ENCODE data around the gene USP36.

DNA sequence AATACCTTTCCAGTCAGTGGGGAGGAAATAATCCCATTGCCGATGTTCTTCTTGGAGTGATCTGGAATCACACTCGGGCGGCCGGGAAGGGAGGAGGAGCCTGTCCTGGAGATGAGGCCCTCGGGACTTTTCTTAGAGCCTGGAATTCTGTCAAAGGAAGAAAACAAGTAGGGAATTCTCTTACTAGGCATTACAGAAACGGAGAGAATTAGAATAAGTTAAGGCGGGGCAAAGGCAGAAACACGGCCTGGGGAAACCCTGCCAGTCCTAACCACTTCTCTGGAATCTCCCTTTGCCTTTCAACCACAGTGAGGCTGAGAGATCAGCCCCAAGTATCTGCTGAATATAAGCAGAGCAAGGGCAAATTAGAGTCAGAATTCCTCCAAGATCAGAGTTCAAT is 27.8 kb downstream of the USP36 start:
- TF ChIP-seq CTCF (IDR thresholded peaks at IDR 0.05; ENCODE audit: low read depth, low read length, missing input control) (no peak), FOXA1 (IDR thresholded peaks at IDR 0.05) (no peak)
